ENCODE measurements around the gene TTLL11. TPM values are rescaled to one million over a fixed set of nuclear protein-coding genes. Genes with fewer than 3 reads are reported as not detected.

TTLL11 gene
- total RNA-seq, 1 experiment from 2014 or later = 1.5 TPM

DNA sequence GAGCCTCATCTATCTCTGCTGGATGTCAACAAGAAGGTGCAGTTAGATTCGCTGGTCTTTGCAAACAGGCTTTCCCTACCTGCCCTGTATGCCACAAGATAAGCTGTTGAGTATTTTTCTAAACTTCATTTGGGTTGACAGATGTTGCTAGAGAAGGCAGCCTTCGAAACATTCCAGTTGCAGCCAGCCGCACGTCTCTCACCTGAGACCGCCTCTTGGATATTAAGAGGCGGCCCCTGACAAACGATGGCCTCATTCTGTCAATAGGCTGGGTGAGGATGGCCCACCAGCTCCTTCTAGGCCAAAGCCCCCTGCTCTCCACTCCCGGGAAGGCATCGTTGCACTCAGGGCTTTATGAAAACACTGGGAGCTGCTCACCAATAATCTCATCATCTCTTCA, 260.0 kb downstream of the TTLL11 start:
- H3K9me3 Mint-ChIP-seq = no peaks in the 10 kb centered on the region
- H3K4me3 Mint-ChIP-seq = no peak overlapping the region
- peaks cover 0 to 2% of the 10 kb centered on the region in 2 experiments; a peak in 1 of 4 replicates for H3K4me1 Mint-ChIP-seq
- Histone ChIP-seq H3K27me3 (ENCODE audit: insufficient read depth, low read length) (no peaks in the 10 kb centered on the region), H3K23ac (ENCODE audit: insufficient read length, low read depth, low read length) (no peak overlapping the region), H2AFZ (ENCODE audit: low read length) (no peak overlapping the region), H3K79me2 (ENCODE audit: insufficient read depth, low read length) (no peaks in the 10 kb centered on the region), H2BK12ac (ENCODE audit: insufficient read length, low read depth, low read length) (no peak overlapping the region), H2BK120ac (ENCODE audit: low read depth, low read length, poor library complexity, severe bottlenecking) (no peak overlapping the region), H3K23me2 (ENCODE audit: insufficient read length, low read depth, low read length, poor library complexity, severe bottlenecking) (no peaks in the 10 kb centered on the region), H3K56ac (ENCODE audit: insufficient read length, low read depth, low read length) (no peak overlapping the region), H4K8ac (replicated peaks; ENCODE audit: insufficient read length, low read depth, low read length) (no peak overlapping the region), H3K4me2 (ENCODE audit: insufficient read depth, insufficient read length, low read length) (no peak overlapping the region), H2BK15ac (ENCODE audit: low read depth, low read length) (no peak overlapping the region), H2BK20ac (ENCODE audit: low read depth, low read length, poor library complexity, severe bottlenecking) (no peak overlapping the region), H3K27ac (ENCODE audit: insufficient read length, low read depth, low read length) (no peak overlapping the region), H3T11ph (ENCODE audit: low read length) (no peak overlapping the region), H3K4me1 (ENCODE audit: insufficient read depth, low read length) (no peaks in the 10 kb centered on the region), H3K9ac (ENCODE audit: extremely low read depth, insufficient read length, low read length) (no peak overlapping the region), H3K79me1 (ENCODE audit: insufficient read depth, low read depth, low read length, poor library complexity, severe bottlenecking) (no peaks in the 10 kb centered on the region), H4K20me1 (ENCODE audit: control insufficient read depth, insufficient read depth, insufficient read length) (no peaks in the 10 kb centered on the region), H3K4ac (ENCODE audit: low read depth, low read length) (no peak overlapping the region), H4K5ac (ENCODE audit: insufficient read length, low read depth, low read length) (no peak overlapping the region), H3K14ac (ENCODE audit: insufficient read depth, low read length) (no peak overlapping the region), H3K9me3 (ENCODE audit: control insufficient read depth, low read depth, low read length) (no peaks in the 10 kb centered on the region), H2BK5ac (ENCODE audit: insufficient read length, low read length) (no peak overlapping the region), H3K18ac (ENCODE audit: insufficient read length, low read depth, low read length) (no peak overlapping the region), H2AK5ac (ENCODE audit: insufficient read length, low read length) (no peak overlapping the region), H4K91ac (ENCODE audit: insufficient read length, low read depth, low read length) (no peak overlapping the region)
- no peak for DNase-seq
- TF ChIP-seq, protein P1, sequence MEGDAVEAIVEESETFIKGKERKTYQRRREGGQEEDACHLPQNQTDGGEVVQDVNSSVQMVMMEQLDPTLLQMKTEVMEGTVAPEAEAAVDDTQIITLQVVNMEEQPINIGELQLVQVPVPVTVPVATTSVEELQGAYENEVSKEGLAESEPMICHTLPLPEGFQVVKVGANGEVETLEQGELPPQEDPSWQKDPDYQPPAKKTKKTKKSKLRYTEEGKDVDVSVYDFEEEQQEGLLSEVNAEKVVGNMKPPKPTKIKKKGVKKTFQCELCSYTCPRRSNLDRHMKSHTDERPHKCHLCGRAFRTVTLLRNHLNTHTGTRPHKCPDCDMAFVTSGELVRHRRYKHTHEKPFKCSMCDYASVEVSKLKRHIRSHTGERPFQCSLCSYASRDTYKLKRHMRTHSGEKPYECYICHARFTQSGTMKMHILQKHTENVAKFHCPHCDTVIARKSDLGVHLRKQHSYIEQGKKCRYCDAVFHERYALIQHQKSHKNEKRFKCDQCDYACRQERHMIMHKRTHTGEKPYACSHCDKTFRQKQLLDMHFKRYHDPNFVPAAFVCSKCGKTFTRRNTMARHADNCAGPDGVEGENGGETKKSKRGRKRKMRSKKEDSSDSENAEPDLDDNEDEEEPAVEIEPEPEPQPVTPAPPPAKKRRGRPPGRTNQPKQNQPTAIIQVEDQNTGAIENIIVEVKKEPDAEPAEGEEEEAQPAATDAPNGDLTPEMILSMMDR (conservative IDR thresholded peaks at IDR 0.05) = no peak
- no peak overlapping the region for H3K27ac Mint-ChIP-seq
- no CpG with 5 or more reads among the region's 9 CpGs for WGBS (ENCODE audit: extremely low coverage, insufficient read length, low lambda C conversion rate)
- peaks cover 5% of the 10 kb centered on the region for H3K27me3 Mint-ChIP-seq (ENCODE audit: low read depth)
- no peaks in the 10 kb centered on the region for H3K36me3 Mint-ChIP-seq (ENCODE audit: insufficient read depth in 1 of 3, low read depth in 3 of 3)

Data from H9 (cell line).